Erythroblast (primary cell): ENCODE data around the gene OTOGL.
"Not testable (repeated sequence)": the region's sequence is repeated elsewhere in the genome, so short reads cannot be mapped to it uniquely, and the experiment has no call there.

ENCODE experiments used
- GATA1 ChIP-seq: IDR thresholded peaks from 2 replicates; pipeline ENCODE4 v1.6.1; 2011; ENCODE audit warnings: low read depth, mild to moderate bottlenecking, control low read depth, low read length, moderate library complexity
- POLR2A ChIP-seq: IDR thresholded peaks from 2 replicates; pipeline ENCODE4 v1.6.1; 2011; ENCODE audit warnings: mild to moderate bottlenecking, low read length

DNA sequence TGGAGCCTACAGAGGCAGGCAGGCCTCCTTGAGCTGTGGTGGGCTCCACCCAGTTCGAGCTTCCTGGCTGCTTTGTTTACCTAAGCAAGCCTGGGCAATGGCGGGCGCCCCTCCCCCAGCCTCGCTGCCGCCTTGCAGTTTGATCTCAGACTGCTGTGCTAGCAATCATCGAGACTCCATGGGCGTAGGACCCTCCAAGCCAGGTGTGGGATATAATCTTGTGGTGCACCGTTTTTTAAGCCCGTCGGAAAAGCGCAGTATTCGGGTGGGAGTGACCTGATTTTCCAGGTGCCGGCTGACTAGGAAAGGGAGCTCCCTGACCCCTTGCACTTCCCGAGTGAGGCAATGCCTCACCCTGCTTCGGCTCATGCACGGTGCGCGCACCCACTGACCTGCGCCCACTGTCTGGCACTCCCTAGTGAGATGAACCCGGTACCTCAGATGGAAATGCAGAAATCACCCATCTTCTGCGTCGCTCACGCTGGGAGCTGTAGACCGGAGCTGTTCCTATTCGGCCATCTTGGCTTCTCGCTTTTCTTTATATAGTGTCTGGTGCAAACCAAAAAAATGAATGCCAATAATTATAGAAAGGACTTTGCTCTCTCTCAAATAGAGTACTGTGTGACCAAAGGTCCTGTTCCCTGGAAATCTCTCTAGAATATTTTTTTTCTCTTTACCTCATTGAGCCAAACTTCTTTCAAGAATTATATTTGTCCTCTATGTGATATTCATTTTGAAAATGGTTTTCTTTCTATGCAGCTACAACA is 50.4 kb downstream of the OTOGL start:
- not testable (repeated sequence) for TF ChIP-seq POLR2A, GATA1
